ENCODE data around the gene ZKSCAN1. TPM values are rescaled to one million over a fixed set of nuclear protein-coding genes. Genes with fewer than 3 reads are reported as not detected.

ZKSCAN1 gene
- total RNA-seq, 4 donors from 2014 or later: 31.6 to 35.5 (median 31.7) TPM

GRCh38 chr7:100021297-100021696, 5.9 kb downstream of the ZKSCAN1 start:
- no peaks in the 10 kb centered on the region for H3K27me3 ChIP-seq
- no peak overlapping the region for H3K4me3 ChIP-seq
- no peaks in the 10 kb centered on the region for H3K9me3 ChIP-seq
- H3K4me1 ChIP-seq: peaks cover 0 to 70% (median 6%) of the 10 kb centered on the region in 3 donors
- 78% methylated on average over 3 of the region's 3 CpGs; no CpG with 5 or more reads in 1 of the 2 donors for WGBS, 2 donors (ENCODE audit: low coverage in 1 of 2)
- no peak for ATAC-seq
- H3K36me3 ChIP-seq: peaks cover 4 to 45% of the 10 kb centered on the region in 2 donors
- TF ChIP-seq POLR2A (IDR thresholded peaks at IDR 0.05) (no peak), POLR2AphosphoS5 (IDR thresholded peaks at IDR 0.05) (no peak), CTCF (IDR thresholded peaks at IDR 0.05) (no peak), EP300 (IDR thresholded peaks at IDR 0.05) (no peak)
- H3K27ac ChIP-seq: peak overlapping the region in 2 of 4 donors; percentile 26 to 50

- H3K9me3 ChIP-seq: no peaks in the 10 kb centered on the region
- H3K27me3 ChIP-seq: no peaks in the 10 kb centered on the region
- no peak overlapping the region for H3K27ac ChIP-seq
- ATAC-seq: no peak
- 60 to 61% methylated on average over 5 of the region's 5 CpGs for WGBS, 2 donors (ENCODE audit: low coverage in 1 of 2)
- peaks cover 4 to 59% of the 10 kb centered on the region in 2 donors for H3K36me3 ChIP-seq
- H3K4me1 ChIP-seq: peaks cover 0 to 57% (median under 1%) of the 10 kb centered on the region in 3 donors
- no peak overlapping the region for H3K4me3 ChIP-seq
- TF ChIP-seq CTCF (IDR thresholded peaks at IDR 0.05) (no peak), POLR2A (IDR thresholded peaks at IDR 0.05) (no peak), POLR2AphosphoS5 (IDR thresholded peaks at IDR 0.05) (no peak), EP300 (IDR thresholded peaks at IDR 0.05) (no peak)
Observed at GRCh38 chr7:100022621-100023020, 7.2 kb downstream of the ZKSCAN1 start.

- Histone ChIP-seq H3K9me3 (no peaks in the 10 kb centered on the region), H3K4me3 (no peak overlapping the region), H3K36me3 (peaks cover 4 to 68% of the 10 kb centered on the region in 2 donors), H3K4me1 (peaks cover 0 to 47% (median 0%) of the 10 kb centered on the region in 3 donors), H3K27me3 (no peaks in the 10 kb centered on the region), H3K27ac (no peak overlapping the region)
- 89 to 100% methylated on average over 2 to 6 of the region's 12 CpGs for WGBS, 2 donors (ENCODE audit: low coverage in 1 of 2)
- ATAC-seq: no peak
- TF ChIP-seq EP300 (IDR thresholded peaks at IDR 0.05) (no peak), POLR2A (IDR thresholded peaks at IDR 0.05) (no peak), POLR2AphosphoS5 (IDR thresholded peaks at IDR 0.05) (no peak), CTCF (IDR thresholded peaks at IDR 0.05) (no peak)
Observed at GRCh38 chr7:100023526-100023925, 8.1 kb downstream of the ZKSCAN1 start.

GRCh38 chr7:100024020-100024619, 8.7 kb downstream of the ZKSCAN1 start:
- no peak overlapping the region for H3K4me3 ChIP-seq
- TF ChIP-seq POLR2A (IDR thresholded peaks at IDR 0.05): no peak
- TF ChIP-seq EP300 (IDR thresholded peaks at IDR 0.05): no peak
- no peak for TF ChIP-seq POLR2AphosphoS5 (IDR thresholded peaks at IDR 0.05)
- no peak for TF ChIP-seq CTCF (IDR thresholded peaks at IDR 0.05)
- ATAC-seq: no peak
- H3K27ac ChIP-seq: no peak overlapping the region
- peaks cover 0 to 42% (median 0%) of the 10 kb centered on the region in 3 donors for H3K4me1 ChIP-seq
- 91 to 100% methylated on average over 4 to 8 of the region's 12 CpGs for WGBS, 2 donors (ENCODE audit: low coverage in 1 of 2)
- peaks cover 4 to 70% of the 10 kb centered on the region in 2 donors for H3K36me3 ChIP-seq
- no peaks in the 10 kb centered on the region for H3K9me3 ChIP-seq
- H3K27me3 ChIP-seq: no peaks in the 10 kb centered on the region

- Histone ChIP-seq H3K4me3 (no peak overlapping the region), H3K4me1 (peaks cover 0 to 13% (median 0%) of the 10 kb centered on the region in 3 donors), H3K36me3 (peaks cover 4 to 97% of the 10 kb centered on the region in 2 donors), H3K27me3 (no peaks in the 10 kb centered on the region), H3K9me3 (no peaks in the 10 kb centered on the region), H3K27ac (no peak overlapping the region)
- WGBS, 2 donors (ENCODE audit: low coverage in 1 of 2): 88 to 89% methylated on average over 8 to 11 of the region's 11 CpGs
- TF ChIP-seq POLR2AphosphoS5 (IDR thresholded peaks at IDR 0.05) (no peak), POLR2A (IDR thresholded peaks at IDR 0.05) (no peak), EP300 (IDR thresholded peaks at IDR 0.05) (no peak), CTCF (IDR thresholded peaks at IDR 0.05) (no peak)
- no peak for ATAC-seq
Observed at GRCh38 chr7:100027197-100027596, 11.8 kb downstream of the ZKSCAN1 start.

Measured in gastroesophageal sphincter (tissue), 4 donors.